ENCODE measurements around the gene HP1BP3. TPM values are rescaled to one million over a fixed set of nuclear protein-coding genes. Genes with fewer than 3 reads are reported as not detected.

HP1BP3 gene
- total and polyA plus RNA-seq, 12 donors: 54.4 to 148 (median 129) TPM

- no peaks in the 10 kb centered on the region for H3K9me3 ChIP-seq
- H3K4me1 ChIP-seq: no peaks in the 10 kb centered on the region
- H3K4me3 ChIP-seq: no peak overlapping the region
- no peak for ATAC-seq
- no peak for TF ChIP-seq CTCF (IDR thresholded peaks at IDR 0.05)
- peaks cover 0 to 100% (median 81%) of the 10 kb centered on the region in 9 donors for H3K36me3 ChIP-seq
- no peak for DNase-seq
- WGBS, 2 donors: 86 to 92% methylated on average over 6 of the region's 6 CpGs
- intact Hi-C loops (cut with DNase I): no loop called here
- H3K27me3 ChIP-seq: no peaks in the 10 kb centered on the region
- no peak overlapping the region for H3K27ac ChIP-seq
Observed at GRCh38 chr1:20760322-20760721, 26.8 kb downstream of the HP1BP3 start.

GRCh38 chr1:20753589-20753988 lies 33.5 kb downstream of the HP1BP3 start:
- Histone ChIP-seq H3K4me1 (peaks cover 0 to 7% (median 0%) of the 10 kb centered on the region in 9 donors), H3K4me3 (no peak overlapping the region), H3K27me3 (no peaks in the 10 kb centered on the region), H3K9me3 (no peaks in the 10 kb centered on the region), H3K27ac (no peak overlapping the region), H3K36me3 (peaks cover 0 to 100% (median 54%) of the 10 kb centered on the region in 9 donors)
- TF ChIP-seq CTCF (IDR thresholded peaks at IDR 0.05): no peak
- intact Hi-C loops (cut with DNase I): no loop called here
- no peak for DNase-seq
- 91 to 94% methylated on average over 3 of the region's 3 CpGs for WGBS, 2 donors
- no peak for ATAC-seq

- no peak for TF ChIP-seq CTCF (IDR thresholded peaks at IDR 0.05)
- no peak overlapping the region for H3K27ac ChIP-seq
- peaks cover 0 to 100% (median 54%) of the 10 kb centered on the region in 9 donors for H3K36me3 ChIP-seq
- WGBS, 2 donors: 71 to 73% methylated on average over 3 of the region's 3 CpGs
- no peaks in the 10 kb centered on the region for H3K27me3 ChIP-seq
- H3K9me3 ChIP-seq: no peaks in the 10 kb centered on the region
- intact Hi-C loops (cut with DNase I): no loop called here
- DNase-seq (no peak), ATAC-seq (no peak)
- H3K4me3 ChIP-seq: no peak overlapping the region
- peaks cover 0 to 7% (median 0%) of the 10 kb centered on the region in 9 donors for H3K4me1 ChIP-seq
Observed at GRCh38 chr1:20751462-20751990, 35.6 kb downstream of the HP1BP3 start.

GRCh38 chr1:20742671-20743070 lies 44.4 kb downstream of the HP1BP3 start:
- peaks cover 0 to 7% (median 0%) of the 10 kb centered on the region in 9 donors for H3K4me1 ChIP-seq
- H3K27me3 ChIP-seq: no peaks in the 10 kb centered on the region
- no peak overlapping the region for H3K27ac ChIP-seq
- intact Hi-C loops (cut with DNase I): loop anchor here in 1 of 10 donors (5.0 kb wide), 1 partner anchor 35 kb away; no protein-coding TSS in a partner anchor
- no peak for TF ChIP-seq CTCF (IDR thresholded peaks at IDR 0.05)
- H3K36me3 ChIP-seq: peaks cover 0 to 100% (median 60%) of the 10 kb centered on the region in 9 donors
- DNase-seq (no peak), ATAC-seq (no peak)
- H3K9me3 ChIP-seq: no peaks in the 10 kb centered on the region
- H3K4me3 ChIP-seq: no peak overlapping the region
